Neural cell (in vitro differentiated cells): ENCODE data around the gene FRMD1.

ENCODE experiments used
- EP300 ChIP-seq: fragments of 450-650 bp; conservative IDR thresholded peaks from 2 replicates; pipeline ENCODE4 v1.6.1; 2014; ENCODE audit warnings: antibody characterized with exemption, mild to moderate bottlenecking, moderate library complexity; ENCODE audit not compliant: poor library complexity, severe bottlenecking
- EZH2 ChIP-seq: fragments of 200-600, 300-800 bp; shearing (Covaris generic), sonication (generic); IDR thresholded peaks from 2 replicates; pipeline ENCODE4 v1.6.1; 2014; ENCODE audit warnings: antibody characterized with exemption, low read length, borderline replicate concordance, mild to moderate bottlenecking; ENCODE audit not compliant: insufficient read depth, poor library complexity, severe bottlenecking
- MXI1 ChIP-seq: fragments of 450-650 bp; conservative IDR thresholded peaks from 2 replicates; pipeline ENCODE4 v1.6.1; 2014; ENCODE audit warnings: antibody characterized with exemption, mild to moderate bottlenecking; ENCODE audit not compliant: poor library complexity, severe bottlenecking
- POLR2AphosphoS5 ChIP-seq: IDR thresholded peaks from 2 replicates; pipeline ENCODE4 v1.6.1; 2012
- RAD21 ChIP-seq: fragments of 450-650 bp; conservative IDR thresholded peaks from 2 replicates; pipeline ENCODE4 v1.6.1; 2014; ENCODE audit warnings: antibody characterized with exemption, mild to moderate bottlenecking, moderate library complexity
- SMC3 ChIP-seq: fragments of 450-650 bp; conservative IDR thresholded peaks from 2 replicates; pipeline ENCODE4 v1.6.1; 2014; ENCODE audit warnings: antibody characterized with exemption, mild to moderate bottlenecking, moderate library complexity; ENCODE audit not compliant: poor library complexity
- TAF1 ChIP-seq: IDR thresholded peaks from 2 replicates; pipeline ENCODE4 v1.6.1; 2012; ENCODE audit warnings: low read depth
- TF ChIP-seq, protein P1 (sequence below): fragments of 450-650 bp; IDR thresholded peaks from 2 replicates; pipeline ENCODE4 v1.5.1; 2014; ENCODE audit warnings: antibody characterized with exemption, mild to moderate bottlenecking, moderate library complexity; ENCODE audit not compliant: poor library complexity, severe bottlenecking
- TF ChIP-seq, protein P2 (sequence below): IDR thresholded peaks from 2 replicates; pipeline ENCODE4 v1.6.1; 2012; ENCODE audit warnings: borderline replicate concordance

DNA sequence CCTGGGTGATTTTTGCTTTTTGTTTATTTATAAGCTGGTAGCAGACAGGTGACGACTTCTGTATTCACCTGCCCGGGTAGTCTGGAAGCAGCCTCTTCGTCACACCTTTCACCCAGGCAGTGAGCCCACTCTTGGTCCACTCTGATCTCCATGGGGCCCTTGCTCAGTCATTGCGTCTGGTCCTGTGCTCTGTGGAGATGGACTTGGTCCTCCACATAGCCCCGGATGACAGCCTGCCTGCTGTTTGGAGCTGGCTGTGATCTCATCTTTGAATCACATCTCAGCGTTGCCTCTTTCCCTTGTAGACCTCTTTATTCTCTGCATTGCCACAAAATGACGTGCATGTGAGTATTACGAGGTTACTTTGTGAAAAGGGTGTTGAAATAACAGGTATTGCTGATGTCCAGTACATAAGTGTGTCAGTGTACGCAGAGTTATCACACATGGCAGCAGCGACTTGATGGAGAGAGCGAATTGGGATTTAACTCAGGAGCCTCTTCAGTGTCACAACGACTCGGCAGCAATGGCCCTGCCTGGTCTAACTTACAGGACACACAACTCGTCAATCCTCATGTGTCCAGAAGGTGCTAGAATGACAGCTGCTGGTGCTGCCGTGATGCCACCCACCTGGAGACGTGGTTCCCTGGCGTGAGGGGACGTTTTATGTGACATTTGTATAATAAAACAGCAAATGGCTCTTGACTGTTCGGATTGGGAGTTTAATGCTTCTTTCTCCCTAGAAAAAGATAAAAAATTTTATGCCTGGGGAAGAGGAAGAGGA, 24.2 kb upstream of the FRMD1 start:
- TF ChIP-seq TAF1 (no peak), EP300 (no peak), POLR2AphosphoS5 (no peak), RAD21 (no peak), EZH2 (no peak), MXI1 (no peak), SMC3 (no peak)
- TF ChIP-seq, protein P1, sequence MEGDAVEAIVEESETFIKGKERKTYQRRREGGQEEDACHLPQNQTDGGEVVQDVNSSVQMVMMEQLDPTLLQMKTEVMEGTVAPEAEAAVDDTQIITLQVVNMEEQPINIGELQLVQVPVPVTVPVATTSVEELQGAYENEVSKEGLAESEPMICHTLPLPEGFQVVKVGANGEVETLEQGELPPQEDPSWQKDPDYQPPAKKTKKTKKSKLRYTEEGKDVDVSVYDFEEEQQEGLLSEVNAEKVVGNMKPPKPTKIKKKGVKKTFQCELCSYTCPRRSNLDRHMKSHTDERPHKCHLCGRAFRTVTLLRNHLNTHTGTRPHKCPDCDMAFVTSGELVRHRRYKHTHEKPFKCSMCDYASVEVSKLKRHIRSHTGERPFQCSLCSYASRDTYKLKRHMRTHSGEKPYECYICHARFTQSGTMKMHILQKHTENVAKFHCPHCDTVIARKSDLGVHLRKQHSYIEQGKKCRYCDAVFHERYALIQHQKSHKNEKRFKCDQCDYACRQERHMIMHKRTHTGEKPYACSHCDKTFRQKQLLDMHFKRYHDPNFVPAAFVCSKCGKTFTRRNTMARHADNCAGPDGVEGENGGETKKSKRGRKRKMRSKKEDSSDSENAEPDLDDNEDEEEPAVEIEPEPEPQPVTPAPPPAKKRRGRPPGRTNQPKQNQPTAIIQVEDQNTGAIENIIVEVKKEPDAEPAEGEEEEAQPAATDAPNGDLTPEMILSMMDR = no peak
- TF ChIP-seq, protein P2, sequence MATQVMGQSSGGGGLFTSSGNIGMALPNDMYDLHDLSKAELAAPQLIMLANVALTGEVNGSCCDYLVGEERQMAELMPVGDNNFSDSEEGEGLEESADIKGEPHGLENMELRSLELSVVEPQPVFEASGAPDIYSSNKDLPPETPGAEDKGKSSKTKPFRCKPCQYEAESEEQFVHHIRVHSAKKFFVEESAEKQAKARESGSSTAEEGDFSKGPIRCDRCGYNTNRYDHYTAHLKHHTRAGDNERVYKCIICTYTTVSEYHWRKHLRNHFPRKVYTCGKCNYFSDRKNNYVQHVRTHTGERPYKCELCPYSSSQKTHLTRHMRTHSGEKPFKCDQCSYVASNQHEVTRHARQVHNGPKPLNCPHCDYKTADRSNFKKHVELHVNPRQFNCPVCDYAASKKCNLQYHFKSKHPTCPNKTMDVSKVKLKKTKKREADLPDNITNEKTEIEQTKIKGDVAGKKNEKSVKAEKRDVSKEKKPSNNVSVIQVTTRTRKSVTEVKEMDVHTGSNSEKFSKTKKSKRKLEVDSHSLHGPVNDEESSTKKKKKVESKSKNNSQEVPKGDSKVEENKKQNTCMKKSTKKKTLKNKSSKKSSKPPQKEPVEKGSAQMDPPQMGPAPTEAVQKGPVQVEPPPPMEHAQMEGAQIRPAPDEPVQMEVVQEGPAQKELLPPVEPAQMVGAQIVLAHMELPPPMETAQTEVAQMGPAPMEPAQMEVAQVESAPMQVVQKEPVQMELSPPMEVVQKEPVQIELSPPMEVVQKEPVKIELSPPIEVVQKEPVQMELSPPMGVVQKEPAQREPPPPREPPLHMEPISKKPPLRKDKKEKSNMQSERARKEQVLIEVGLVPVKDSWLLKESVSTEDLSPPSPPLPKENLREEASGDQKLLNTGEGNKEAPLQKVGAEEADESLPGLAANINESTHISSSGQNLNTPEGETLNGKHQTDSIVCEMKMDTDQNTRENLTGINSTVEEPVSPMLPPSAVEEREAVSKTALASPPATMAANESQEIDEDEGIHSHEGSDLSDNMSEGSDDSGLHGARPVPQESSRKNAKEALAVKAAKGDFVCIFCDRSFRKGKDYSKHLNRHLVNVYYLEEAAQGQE = no peak
